HG02884 (cell line): ENCODE results near the gene SPRR5.

Experiments used
- ATAC-seq: cut with Tn5 transposase; IDR thresholded peaks from one replicate; pipeline ENCODE4 v1.9.1; 2021; ENCODE audit warnings: mild to moderate bottlenecking, moderate library complexity; ENCODE audit not compliant: unreplicated experiment

The SPRR5 gene

GRCh38 chr1:152981146-152981871 lies 34.3 kb downstream of the SPRR5 start:
- no peak for ATAC-seq

DNA sequence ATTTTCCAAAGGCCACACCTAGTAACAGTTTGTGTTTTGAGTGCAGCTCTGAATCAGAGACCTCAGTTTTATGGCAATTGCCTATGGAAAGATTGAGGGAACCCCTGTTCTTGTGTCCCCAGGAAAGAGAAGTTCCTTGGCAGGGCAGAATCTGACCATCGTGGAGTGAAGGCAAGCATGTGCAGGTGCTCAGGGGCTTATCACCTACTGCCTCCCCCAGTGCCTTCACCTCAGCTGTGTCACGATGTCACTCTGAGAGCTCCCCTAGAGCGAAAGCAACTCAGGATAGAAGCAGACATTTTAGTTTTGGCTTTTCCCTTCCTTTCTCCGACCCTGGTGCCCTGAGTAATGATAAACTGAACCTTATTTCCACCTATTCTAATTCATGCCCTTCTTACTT lies 35.1 kb downstream of the SPRR5 start:
- no peak for ATAC-seq

- no peak for ATAC-seq
Measured at GRCh38 chr1:152983234-152983633, 36.2 kb downstream of the SPRR5 start.

GRCh38 chr1:152983743-152984142 lies 36.7 kb downstream of the SPRR5 start, which contains the start of gene SPRR1A:
Gene SPRR1A, plus strand, starts transcription at chr1:152984081. Its CDS starts 1,150 bp downstream, at chr1:152985231.
- no peak for ATAC-seq

DNA sequence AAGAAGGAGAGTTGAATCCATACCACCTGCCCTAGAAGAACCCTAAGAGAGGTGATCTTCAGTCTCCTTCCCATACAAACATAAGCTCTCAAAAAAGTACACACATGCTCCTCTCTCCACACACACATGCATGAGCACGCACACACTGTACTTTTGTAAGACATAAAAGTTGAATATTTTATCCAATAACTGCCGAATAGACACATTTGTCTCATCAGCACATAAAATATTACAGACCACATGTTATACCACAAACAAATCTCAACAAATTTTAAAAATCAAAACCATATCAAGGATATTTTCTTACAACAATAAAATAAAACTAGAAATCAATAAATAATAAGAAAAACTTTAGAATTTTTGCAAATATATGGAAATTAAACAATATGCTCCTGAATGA lies 39.6 kb downstream of the SPRR5 start:
- no peak for ATAC-seq

GRCh38 chr1:152993186-152993585 lies 46.2 kb downstream of the SPRR5 start:
- ATAC-seq: no peak

GRCh38 chr1:152995842-152996241 lies 48.8 kb downstream of the SPRR5 start:
- no peak for ATAC-seq

- no peak for ATAC-seq
Measured at GRCh38 chr1:152996633-152997400, 49.8 kb downstream of the SPRR5 start.

DNA sequence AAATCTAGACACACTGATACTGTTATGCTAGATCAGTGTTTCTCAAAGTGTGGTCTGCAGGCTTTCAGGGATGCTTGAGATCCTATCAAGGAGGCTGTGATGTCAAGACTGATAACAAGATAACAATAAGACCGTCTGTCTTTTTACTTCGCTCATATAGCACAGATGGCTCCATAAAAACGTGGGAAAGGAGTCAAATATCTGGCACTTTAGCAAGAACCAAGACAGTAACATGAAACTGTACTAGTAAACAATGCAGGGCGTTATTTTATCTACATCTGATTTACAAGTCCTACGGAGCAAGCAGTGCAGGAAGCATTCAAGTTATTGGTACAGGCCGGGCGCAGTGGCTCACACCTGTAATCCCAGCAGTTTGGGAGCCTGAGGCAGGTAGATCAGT lies 50.9 kb downstream of the SPRR5 start:
- no peak for ATAC-seq

DNA sequence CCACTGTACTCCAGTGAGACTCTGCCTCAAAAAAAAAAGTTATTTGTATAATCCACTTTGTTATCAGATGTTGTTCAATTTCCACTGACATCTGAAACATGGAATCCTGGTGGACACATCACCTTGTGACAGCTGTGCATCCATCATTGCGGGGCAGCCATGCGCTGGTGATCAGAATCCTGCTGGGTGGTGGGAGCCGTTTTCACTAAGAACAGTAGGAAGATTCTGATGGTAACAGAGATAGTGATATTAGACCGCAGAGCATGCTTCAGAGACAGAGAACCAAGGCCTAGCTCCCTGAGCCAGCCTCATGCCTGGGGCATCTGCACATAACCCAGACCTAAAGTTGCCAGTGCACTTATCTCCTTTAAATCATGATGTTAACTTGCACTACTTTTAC lies 51.5 kb downstream of the SPRR5 start:
- no peak for ATAC-seq
